ENCODE measurements around the gene KPNB1. TPM values are rescaled to one million over a fixed set of nuclear protein-coding genes. Genes with fewer than 3 reads are reported as not detected.

Gene KPNB1
- total and polyA plus RNA-seq, 2 of the 8 experiments (the other 6 are each of a cell fraction or from before 2014, with no cell fraction given), result 171 to 625 TPM

DNA sequence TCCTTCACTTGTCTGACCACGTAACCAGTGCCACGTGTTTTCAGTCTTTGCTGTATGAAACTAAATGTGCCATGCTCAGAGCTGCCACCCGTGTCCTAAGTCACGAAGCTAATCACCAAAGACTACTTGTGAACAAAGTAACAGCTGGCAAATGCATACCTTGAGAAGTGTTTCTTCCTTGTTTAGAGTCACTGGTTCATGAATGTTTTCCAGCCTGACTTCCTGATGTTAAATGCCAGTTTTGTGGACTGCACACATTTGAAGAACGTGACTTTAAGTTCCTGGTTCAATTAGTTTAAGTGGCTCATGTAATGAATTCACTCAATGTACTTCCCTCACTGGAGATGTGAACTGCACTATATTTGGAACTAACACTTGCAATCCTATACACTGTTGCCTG is 19.9 kb upstream of the KPNB1 start:
- DNase-seq (ENCODE audit: low read depth in 1 of 2, low spot score in 2 of 2), result no peak
- H3K27ac ChIP-seq (ENCODE audit: low read depth, low read length), result no peak overlapping the region
- H2BK120ac ChIP-seq (replicated peaks; ENCODE audit: low read depth, low read length), result no peak overlapping the region
- H3K23me2 ChIP-seq (ENCODE audit: low read depth, low read length), result no peaks in the 10 kb centered on the region
- no peak overlapping the region for H2BK5ac ChIP-seq (ENCODE audit: low read depth, low read length)
- no peaks in the 10 kb centered on the region for H4K20me1 ChIP-seq (replicated peaks in 1 of 2; ENCODE audit: control insufficient read depth in 1 of 2, insufficient read depth in 2 of 2, low read length in 2 of 2)
- H3K9ac ChIP-seq (replicated peaks in 1 of 4; ENCODE audit: extremely low read depth in 1 of 4, low read depth in 3 of 4, low read length in 3 of 4), result no peak overlapping the region
- no peaks in the 10 kb centered on the region for H3K79me1 ChIP-seq (ENCODE audit: low read depth, low read length)
- H4K5ac ChIP-seq (ENCODE audit: insufficient read length, low read depth, low read length), result no peak overlapping the region
- no peak overlapping the region for H3K4me3 ChIP-seq (ENCODE audit: extremely low read depth in 1 of 4, insufficient read depth in 2 of 4, low read depth in 3 of 4, low read length in 4 of 4)
- no peak for FAIRE-seq
- ChIA-PET POLR2A (ENCODE audit: partially characterized antibody) (no interaction called here), CTCF (ENCODE audit: partially characterized antibody) (interaction anchor here (1.0 to 1.2 kb wide), 2 partner anchors 14 to 36 kb away, joined by 3 to 4 read pairs; no protein-coding TSS in a partner anchor)
- no peak overlapping the region for H2BK15ac ChIP-seq (ENCODE audit: low read length)
- H2BK20ac ChIP-seq (ENCODE audit: low read length), result no peak overlapping the region
- H3K4ac ChIP-seq (replicated peaks; ENCODE audit: insufficient read length, low read depth, low read length), result no peak overlapping the region
- no peaks in the 10 kb centered on the region for H3K9me3 ChIP-seq (ENCODE audit: insufficient read depth in 2 of 2, low read depth in 1 of 2, low read length in 1 of 2)
- 83% methylated on average over 5 of the region's 5 CpGs; no CpG with 5 or more reads in 1 of the 2 experiments for WGBS, 2 experiments (ENCODE audit: extremely low coverage in 1 of 2, insufficient coverage in 1 of 2, insufficient read length in 1 of 2, insufficient replicate concordance in 2 of 2, low coverage in 1 of 2, low lambda C conversion rate in 2 of 2, missing lambda C conversion rate in 1 of 2)
- H3K27me3 ChIP-seq (replicated peaks in 1 of 4; ENCODE audit: control insufficient read depth in 3 of 4, extremely low read depth in 1 of 4, insufficient read depth in 3 of 4, low read length in 3 of 4), result no peaks in the 10 kb centered on the region
- no peak overlapping the region for H2AK5ac ChIP-seq (ENCODE audit: low read depth, low read length)
- H3K18ac ChIP-seq (ENCODE audit: extremely low read depth, low read length), result no peak overlapping the region
- no peak overlapping the region for H3K14ac ChIP-seq (ENCODE audit: insufficient read length)
- no peaks in the 10 kb centered on the region for H3K79me2 ChIP-seq (ENCODE audit: control insufficient read depth in 1 of 2, insufficient read depth in 2 of 2, low read length in 2 of 2)
- H2BK12ac ChIP-seq (ENCODE audit: low read depth, low read length), result no peak overlapping the region
- peaks cover 0 to under 1% (median 0%) of the 10 kb centered on the region in 4 experiments; a peak in 1 of 8 replicates for H3K36me3 ChIP-seq (ENCODE audit: control insufficient read depth in 2 of 4, insufficient read depth in 4 of 4, low read length in 3 of 4)
- H4K8ac ChIP-seq (ENCODE audit: extremely low read depth, insufficient read depth, low read length), result no peak overlapping the region
- H3K4me2 ChIP-seq (ENCODE audit: insufficient read depth in 1 of 2, low read depth in 2 of 2, low read length in 2 of 2), result no peak overlapping the region
- no peak overlapping the region for H2AFZ ChIP-seq (ENCODE audit: low read length)
- H4K91ac ChIP-seq (replicated peaks; ENCODE audit: insufficient read length, low read length), result no peak overlapping the region
- H3K23ac ChIP-seq (ENCODE audit: insufficient read length), result no peak overlapping the region
- no peak overlapping the region for H3K56ac ChIP-seq (replicated peaks; ENCODE audit: insufficient read length, low read depth, low read length)
- no peaks in the 10 kb centered on the region for H3K4me1 ChIP-seq (replicated peaks in 1 of 4; ENCODE audit: control insufficient read depth in 3 of 4, insufficient read depth in 4 of 4, low read length in 3 of 4)
- no peak for TF ChIP-seq TBP (IDR thresholded peaks at IDR 0.05; ENCODE audit: low read depth, low read length)
- TF ChIP-seq YY1 (IDR thresholded peaks at IDR 0.05; ENCODE audit: low read depth, low read length), result no peak
- no peak for TF ChIP-seq ZNF274 (IDR thresholded peaks at IDR 0.05; ENCODE audit: borderline replicate concordance, extremely low read depth, low read length)
